Stimulated activated CD4-positive, alpha-beta T cell treated with anti-CD3 and anti-CD28 coated beads, TNF-alpha, amount 100 ng/mL, for 1 hour (primary cell): Measurements from ENCODE around the gene CAPZA3.
"Not testable (repeated sequence)": the region's sequence is repeated elsewhere in the genome, so short reads cannot be mapped to it uniquely, and the experiment has no call there.

Source experiments
- DNase-seq, 3 donors: peaks; one replicate each; pipeline ENCODE4 v3.0.0-alpha.2; 2020; ENCODE audit warnings: low read depth in 3 of 3, low spot score in 1 of 3

CAPZA3 gene

DNA sequence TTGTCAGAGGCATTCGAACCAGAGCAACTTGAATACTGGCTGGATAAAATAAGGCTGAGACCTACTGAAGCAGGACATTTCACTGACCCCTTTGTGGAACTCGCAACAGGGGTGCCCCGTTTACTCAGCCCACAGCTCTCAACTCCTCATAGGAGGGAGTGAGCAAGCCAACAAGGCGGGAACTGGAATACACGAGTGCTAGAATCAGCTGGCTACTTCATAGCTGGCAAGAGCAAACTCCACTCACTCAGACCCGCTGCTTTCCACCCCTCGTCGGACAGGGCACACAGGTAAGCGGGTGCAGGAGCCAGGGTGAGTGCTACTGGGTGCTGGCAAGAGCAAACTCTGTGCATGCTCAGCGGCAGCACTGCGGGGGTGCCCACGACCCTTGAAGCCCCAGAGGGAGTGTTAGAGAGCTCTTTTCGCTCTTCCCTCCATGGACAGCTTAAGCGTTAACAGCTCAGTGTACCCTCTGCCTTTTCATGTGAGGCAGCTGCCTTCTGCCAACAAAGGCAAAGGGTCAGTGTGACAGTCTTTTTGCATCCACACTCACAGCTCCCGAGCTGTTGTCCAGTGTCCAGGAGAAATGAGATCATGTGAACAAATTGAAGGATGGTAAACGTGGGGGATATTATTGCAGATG, 15.7 kb downstream of the CAPZA3 start:
- DNase-seq, result no peak

DNA sequence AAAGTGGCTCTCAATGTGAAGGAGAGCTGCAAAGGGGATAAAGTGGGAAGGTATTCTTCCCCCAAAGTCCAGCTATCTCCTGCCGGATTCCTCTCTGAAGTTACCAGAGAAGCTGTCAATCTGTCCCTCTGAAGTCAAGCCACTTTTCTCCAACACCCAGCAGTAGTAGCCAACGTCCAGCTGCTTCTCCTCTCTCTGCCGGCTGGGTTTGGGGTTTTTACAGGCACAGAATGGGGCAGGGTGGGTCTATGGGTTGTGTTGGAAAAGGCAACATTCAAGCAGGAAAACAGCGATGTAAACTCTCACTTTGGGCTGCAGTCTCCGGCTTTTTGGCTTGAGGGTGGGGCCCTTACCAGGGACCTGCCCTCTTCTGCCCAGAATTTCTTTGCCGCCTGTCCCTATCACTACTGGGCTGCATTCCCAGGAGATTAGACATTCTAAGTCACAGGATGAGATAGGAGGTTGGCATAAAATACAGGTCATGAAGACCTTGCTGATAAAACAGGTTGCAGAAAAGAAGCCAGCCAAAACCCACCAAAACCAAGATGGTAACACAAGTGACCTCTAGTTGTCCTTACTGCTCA, 16.3 kb downstream of the CAPZA3 start:
- DNase-seq, result no peak

DNA sequence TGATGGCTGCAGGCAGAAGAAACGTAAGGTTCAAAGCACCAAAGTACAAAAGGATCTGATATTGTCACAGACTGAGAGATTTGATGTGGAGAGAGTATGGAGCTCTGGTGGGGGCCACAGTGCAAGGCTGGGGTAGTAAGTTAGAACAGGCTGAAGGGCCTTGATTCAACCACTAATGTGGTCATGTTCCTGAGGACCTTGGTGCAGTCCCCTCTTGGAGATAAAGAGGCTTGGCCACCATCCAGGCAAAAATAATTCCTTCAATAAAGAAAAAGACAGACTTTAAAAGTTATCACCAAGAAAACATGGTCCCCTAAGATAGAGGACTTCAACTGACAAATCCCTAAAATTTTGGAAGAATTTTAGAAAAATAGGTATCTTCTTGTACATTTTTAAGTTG, 17.4 kb downstream of the CAPZA3 start:
- no peak for DNase-seq

GRCh38 chr12:18766479-18766878, 28.6 kb downstream of the CAPZA3 start:
- DNase-seq, result not testable (repeated sequence)

DNA sequence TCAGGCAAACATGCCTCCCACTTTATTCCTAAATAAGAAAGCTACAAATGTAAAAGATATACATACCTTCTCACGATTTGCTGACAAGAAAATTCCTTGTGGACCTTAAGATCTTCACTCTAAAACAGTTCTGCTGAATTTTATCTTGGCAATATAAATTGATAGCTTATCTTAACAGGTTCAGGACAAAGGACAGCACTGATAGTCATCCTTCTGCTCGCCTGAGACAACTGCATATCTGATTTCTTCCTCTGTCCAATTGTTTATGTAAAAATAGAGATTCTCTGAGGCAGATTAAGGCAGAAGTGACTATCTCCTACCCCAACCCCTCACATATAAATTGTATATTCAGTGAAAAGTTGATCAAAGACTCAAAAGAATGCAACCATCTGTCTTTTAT, 44.9 kb downstream of the CAPZA3 start:
- no peak for DNase-seq

- not testable (repeated sequence) for DNase-seq
These were observed 47.5 kb downstream of the CAPZA3 start for GRCh38 chr12:18785465-18785864.
